ENCODE measurements around the gene NMUR2. TPM values are rescaled to one million over a fixed set of nuclear protein-coding genes. Genes with fewer than 3 reads are reported as not detected.

The NMUR2 gene
- total RNA-seq, 4 donors from 2014 or later, result not detected

- DNase-seq (ENCODE audit: low spot score) (no peak), ATAC-seq (ENCODE audit: low FRiP score) (no peak)
- no peak for TF ChIP-seq CTCF (IDR thresholded peaks at IDR 0.05)
These were observed 46.1 kb downstream of the NMUR2 start for GRCh38 chr5:152358861-152359568.

- DNase-seq (ENCODE audit: low spot score) (no peak), ATAC-seq (ENCODE audit: low FRiP score) (no peak)
- no peak for TF ChIP-seq CTCF (IDR thresholded peaks at IDR 0.05)
These were observed 48.6 kb downstream of the NMUR2 start for GRCh38 chr5:152356506-152356905.

DNA sequence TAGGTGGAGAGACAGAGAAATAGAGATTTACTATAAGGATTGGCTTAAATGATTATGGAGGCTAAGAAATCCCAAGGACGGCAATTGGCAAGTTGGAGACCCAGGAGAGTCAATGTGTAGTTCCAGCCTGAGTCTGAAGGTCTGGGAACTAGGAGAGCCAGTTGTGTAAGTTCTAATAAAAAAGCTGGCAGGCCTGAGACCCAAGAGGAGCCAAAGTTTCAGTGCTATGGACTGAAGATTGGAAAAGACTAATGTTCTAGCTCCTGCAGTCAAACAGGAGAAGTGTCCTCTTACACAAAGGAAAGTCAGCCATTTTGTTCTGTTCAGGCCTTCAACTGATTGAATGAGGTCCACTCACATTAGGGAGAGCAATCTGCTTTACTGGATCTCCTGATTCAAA is 50.0 kb downstream of the NMUR2 start:
- ATAC-seq (ENCODE audit: low FRiP score), result no peak
- TF ChIP-seq CTCF (IDR thresholded peaks at IDR 0.05), result no peak
- DNase-seq (ENCODE audit: low spot score), result no peak

DNA sequence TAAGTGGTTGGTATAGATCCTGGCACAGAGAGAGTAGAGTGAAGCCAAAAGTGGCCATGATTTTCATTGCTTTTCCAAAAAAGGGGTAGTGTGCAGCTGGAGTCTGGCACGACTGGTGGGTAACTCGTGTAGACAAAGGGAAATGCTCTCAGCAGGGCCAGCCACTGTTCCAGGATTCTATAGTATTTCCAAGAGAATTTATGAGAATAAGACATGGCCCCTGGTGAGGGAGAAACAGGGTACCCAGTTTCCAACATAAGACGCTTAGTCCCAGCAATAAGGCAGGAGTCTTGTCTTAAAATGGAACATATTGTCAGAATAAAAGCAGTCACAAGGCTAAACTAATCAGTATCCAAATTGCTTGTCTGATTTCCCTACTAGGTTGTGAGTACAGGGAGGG is 52.1 kb downstream of the NMUR2 start:
- no peak for DNase-seq (ENCODE audit: low spot score)
- ATAC-seq (ENCODE audit: low FRiP score), result no peak

DNA sequence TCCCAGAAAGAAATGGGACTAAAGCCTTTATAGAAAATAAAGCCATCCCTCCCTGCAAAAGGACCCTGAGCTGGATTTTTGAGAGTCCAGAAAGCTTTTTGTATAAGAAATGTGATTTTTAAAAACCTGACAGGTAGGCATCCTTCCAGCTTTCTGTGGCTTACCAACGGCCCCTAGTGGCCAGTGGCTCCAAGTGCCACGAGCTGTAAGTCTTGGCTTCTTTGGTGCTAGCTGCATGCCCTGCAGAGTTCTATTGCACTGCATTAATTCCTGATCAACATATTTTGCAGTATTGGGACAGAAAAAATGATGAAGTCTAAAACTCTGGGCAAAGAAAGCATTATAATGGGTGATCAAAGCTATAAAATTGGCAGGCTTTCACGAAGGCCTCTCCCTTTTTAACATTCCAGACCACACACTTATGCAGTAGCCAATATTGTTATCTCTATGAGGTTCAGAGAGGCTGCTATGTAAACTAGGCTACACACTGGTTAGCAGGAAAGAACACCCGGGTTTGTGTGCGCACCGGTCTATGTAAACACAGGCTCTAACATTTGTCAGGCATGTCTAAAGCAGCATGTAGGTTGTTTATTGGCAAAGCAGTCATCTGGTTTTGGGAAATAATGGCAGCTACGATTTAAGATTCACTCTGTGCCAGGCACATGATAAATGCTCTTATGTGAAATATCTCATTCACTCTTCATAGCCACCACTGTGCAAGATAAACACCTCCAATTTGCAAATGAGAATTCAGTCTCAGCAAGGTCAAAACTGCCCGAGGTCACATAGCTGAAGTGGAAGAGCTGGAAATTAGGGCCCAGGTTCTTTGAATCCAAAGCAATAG is 55.2 kb downstream of the NMUR2 start:
- DNase-seq (ENCODE audit: low spot score) (no peak), ATAC-seq (ENCODE audit: low FRiP score) (no peak)
- TF ChIP-seq CTCF (IDR thresholded peaks at IDR 0.05), result no peak

More for the DNA sequence above, 52.1 kb downstream of the NMUR2 start:
- TF ChIP-seq CTCF (IDR thresholded peaks at IDR 0.05), result no peak

All from omental fat pad (tissue), 4 donors.